Measurements from ENCODE around the gene FGGY. TPM values are rescaled to one million over a fixed set of nuclear protein-coding genes. Genes with fewer than 3 reads are reported as not detected.

FGGY gene
- total and polyA plus RNA-seq, 5 donors, result 10.0 to 20.5 (median 19.9) TPM

- no peak for ATAC-seq
- Histone ChIP-seq H3K27me3 (ENCODE audit: control insufficient read depth, insufficient read depth) (no peaks in the 10 kb centered on the region), H3K4me3 (ENCODE audit: low read length) (no peak overlapping the region), H3K27ac (ENCODE audit: low read length) (no peak overlapping the region), H3K4me1 (ENCODE audit: control insufficient read depth, insufficient read depth, low read length) (no peaks in the 10 kb centered on the region), H3K9me3 (ENCODE audit: control insufficient read depth, low read length) (no peaks in the 10 kb centered on the region)
- WGBS, result 62% methylated on average over 3 of the region's 3 CpGs
- intact Hi-C loops (cut with DNase I), result loop anchor here in 1 of 4 donors (5.0 kb wide), 1 partner anchor 136 kb away; no protein-coding TSS in a partner anchor
- DNase-seq, result no peak
Observed at GRCh38 chr1:59288046-59288445, 8.8 kb upstream of the FGGY start.

GRCh38 chr1:59289570-59289969, 7.3 kb upstream of the FGGY start:
- H3K9me3 ChIP-seq (ENCODE audit: control insufficient read depth, low read length), result no peaks in the 10 kb centered on the region
- no peaks in the 10 kb centered on the region for H3K4me1 ChIP-seq (ENCODE audit: control insufficient read depth, insufficient read depth, low read length)
- intact Hi-C loops (cut with DNase I), result loop anchor here in 1 of 4 donors (5.0 kb wide), 1 partner anchor 137 kb away; no protein-coding TSS in a partner anchor
- DNase-seq (no peak), ATAC-seq (no peak)
- 98% methylated on average over 2 of the region's 2 CpGs for WGBS
- no peak overlapping the region for H3K4me3 ChIP-seq (ENCODE audit: low read length)
- no peaks in the 10 kb centered on the region for H3K27me3 ChIP-seq (ENCODE audit: control insufficient read depth, insufficient read depth)
- H3K27ac ChIP-seq (ENCODE audit: low read length), result no peak overlapping the region

- Histone ChIP-seq H3K27me3 (ENCODE audit: control insufficient read depth, insufficient read depth) (no peaks in the 10 kb centered on the region), H3K27ac (ENCODE audit: low read length) (no peak overlapping the region), H3K4me3 (ENCODE audit: low read length) (no peak overlapping the region), H3K4me1 (ENCODE audit: control insufficient read depth, insufficient read depth, low read length) (no peaks in the 10 kb centered on the region), H3K9me3 (ENCODE audit: control insufficient read depth, low read length) (no peaks in the 10 kb centered on the region)
- ATAC-seq (peak; percentile 30 to 57), DNase-seq (peak in 1 of 3 donors; percentile 67)
- 74% methylated on average over 9 of the region's 9 CpGs for WGBS
- intact Hi-C loops (cut with DNase I), result loop anchor here (10.0 kb wide), 7 partner anchors 136 to 506 kb away; partner anchors contain the start of gene JUN (in 2 of the 4)
Observed at GRCh38 chr1:59290193-59290949, 6.5 kb upstream of the FGGY start.

- H3K9me3 ChIP-seq (ENCODE audit: control insufficient read depth, low read length), result no peaks in the 10 kb centered on the region
- H3K27me3 ChIP-seq (ENCODE audit: control insufficient read depth, insufficient read depth), result no peaks in the 10 kb centered on the region
- H3K4me1 ChIP-seq (ENCODE audit: control insufficient read depth, insufficient read depth, low read length), result no peaks in the 10 kb centered on the region
- H3K4me3 ChIP-seq (ENCODE audit: low read length), result no peak overlapping the region
- H3K27ac ChIP-seq (ENCODE audit: low read length), result no peak overlapping the region
- DNase-seq (no peak), ATAC-seq (no peak)
- intact Hi-C loops (cut with DNase I), result loop anchor here (10.0 kb wide), 7 partner anchors 137 to 507 kb away; partner anchors contain the start of gene JUN (in 2 of the 4)
Observed at GRCh38 chr1:59291561-59291960, 5.3 kb upstream of the FGGY start.

- DNase-seq, result peak in 2 of 3 donors; percentile 28 to 55
- ATAC-seq, result peak in 1 of 2 donors; percentile 19
- Histone ChIP-seq H3K27me3 (ENCODE audit: control insufficient read depth, insufficient read depth) (no peaks in the 10 kb centered on the region), H3K9me3 (ENCODE audit: control insufficient read depth, low read length) (no peaks in the 10 kb centered on the region), H3K4me3 (ENCODE audit: low read length) (no peak overlapping the region), H3K27ac (ENCODE audit: low read length) (peak overlapping the region; percentile 13), H3K4me1 (ENCODE audit: control insufficient read depth, insufficient read depth, low read length) (no peaks in the 10 kb centered on the region)
- intact Hi-C loops (cut with DNase I), result loop anchor here (10.0 kb wide), 7 partner anchors 138 to 508 kb away; partner anchors contain the start of gene JUN (in 2 of the 4)
- WGBS, result 20% methylated on average over 2 of the region's 2 CpGs
Observed at GRCh38 chr1:59292562-59292961, 4.3 kb upstream of the FGGY start.

GRCh38 chr1:59293206-59293605, 3.7 kb upstream of the FGGY start:
- ATAC-seq (no peak), DNase-seq (no peak)
- Histone ChIP-seq H3K4me1 (ENCODE audit: control insufficient read depth, insufficient read depth, low read length) (no peaks in the 10 kb centered on the region), H3K27ac (ENCODE audit: low read length) (no peak overlapping the region), H3K4me3 (ENCODE audit: low read length) (no peak overlapping the region), H3K27me3 (ENCODE audit: control insufficient read depth, insufficient read depth) (no peaks in the 10 kb centered on the region), H3K9me3 (ENCODE audit: control insufficient read depth, low read length) (no peaks in the 10 kb centered on the region)
- intact Hi-C loops (cut with DNase I), result loop anchor here (10.0 kb wide), 7 partner anchors 138 to 508 kb away; partner anchors contain the start of gene JUN (in 2 of the 4)
- 63% methylated on average over 2 of the region's 2 CpGs for WGBS

- H3K9me3 ChIP-seq (ENCODE audit: control insufficient read depth, low read length), result no peaks in the 10 kb centered on the region
- ATAC-seq (no peak), DNase-seq (peak in 1 of 3 donors; percentile 40)
- 94% methylated on average over 12 of the region's 12 CpGs for WGBS
- intact Hi-C loops (cut with DNase I), result loop anchor here (10.0 kb wide), 7 partner anchors 139 to 509 kb away; partner anchors contain the start of gene JUN (in 2 of the 4)
- H3K27me3 ChIP-seq (ENCODE audit: control insufficient read depth, insufficient read depth), result no peaks in the 10 kb centered on the region
- H3K4me1 ChIP-seq (ENCODE audit: control insufficient read depth, insufficient read depth, low read length), result peaks cover 3% of the 10 kb centered on the region
- no peak overlapping the region for H3K4me3 ChIP-seq (ENCODE audit: low read length)
- H3K27ac ChIP-seq (ENCODE audit: low read length), result no peak overlapping the region
Observed at GRCh38 chr1:59293849-59294248, 3.0 kb upstream of the FGGY start.

GRCh38 chr1:59294423-59294822, 2.5 kb upstream of the FGGY start:
- 99% methylated on average over 4 of the region's 4 CpGs for WGBS
- ATAC-seq (no peak), DNase-seq (no peak)
- Histone ChIP-seq H3K9me3 (ENCODE audit: control insufficient read depth, low read length) (no peaks in the 10 kb centered on the region), H3K27me3 (ENCODE audit: control insufficient read depth, insufficient read depth) (no peaks in the 10 kb centered on the region), H3K4me3 (ENCODE audit: low read length) (no peak overlapping the region), H3K4me1 (ENCODE audit: control insufficient read depth, insufficient read depth, low read length) (peaks cover 3% of the 10 kb centered on the region), H3K27ac (ENCODE audit: low read length) (no peak overlapping the region)
- intact Hi-C loops (cut with DNase I), result loop anchor here (10.0 kb wide), 7 partner anchors 140 to 510 kb away; partner anchors contain the start of gene JUN (in 2 of the 4)

GRCh38 chr1:59295618-59296017, 1.3 kb upstream of the FGGY start:
- intact Hi-C loops (cut with DNase I), result loop anchor here (5.0 to 10.0 kb wide), 10 partner anchors 141 to 513 kb away; partner anchors contain the start of gene JUN (in 3 of the 4)
- ATAC-seq, result no peak
- H3K9me3 ChIP-seq (ENCODE audit: control insufficient read depth, low read length), result no peaks in the 10 kb centered on the region

GRCh38 chr1:59298026-59298583, 1.2 kb downstream of the FGGY start:
- Histone ChIP-seq H3K9me3 (ENCODE audit: control insufficient read depth, low read length) (no peaks in the 10 kb centered on the region), H3K4me3 (ENCODE audit: low read length) (no peak overlapping the region), H3K27me3 (ENCODE audit: control insufficient read depth, insufficient read depth) (no peaks in the 10 kb centered on the region), H3K4me1 (ENCODE audit: control insufficient read depth, insufficient read depth, low read length) (peaks cover 3% of the 10 kb centered on the region), H3K27ac (ENCODE audit: low read length) (peak overlapping the region; percentile 79)
- DNase-seq, result peak; percentile 20 to 89 (median 74)
- ATAC-seq, result peak in 1 of 2 donors; percentile 14
- intact Hi-C loops (cut with DNase I), result loop anchor here (5.0 to 10.0 kb wide), 10 partner anchors 143 to 516 kb away; partner anchors contain the start of gene JUN (in 3 of the 4)
- 52% methylated on average over 2 of the region's 2 CpGs for WGBS

More at GRCh38 chr1:59295618-59296017, 1.3 kb upstream of the FGGY start:
- no peak for DNase-seq
- peaks cover 3% of the 10 kb centered on the region for H3K4me1 ChIP-seq (ENCODE audit: control insufficient read depth, insufficient read depth, low read length)
- no peaks in the 10 kb centered on the region for H3K27me3 ChIP-seq (ENCODE audit: control insufficient read depth, insufficient read depth)
- 49% methylated on average over 4 of the region's 4 CpGs for WGBS
- H3K4me3 ChIP-seq (ENCODE audit: low read length), result peak overlapping the region; percentile 63
- peak overlapping the region; percentile 99 for H3K27ac ChIP-seq (ENCODE audit: low read length)

All from right cardiac atrium (tissue), 5 donors.